ENCODE data around the gene SCN4B.

Gene SCN4B

DNA sequence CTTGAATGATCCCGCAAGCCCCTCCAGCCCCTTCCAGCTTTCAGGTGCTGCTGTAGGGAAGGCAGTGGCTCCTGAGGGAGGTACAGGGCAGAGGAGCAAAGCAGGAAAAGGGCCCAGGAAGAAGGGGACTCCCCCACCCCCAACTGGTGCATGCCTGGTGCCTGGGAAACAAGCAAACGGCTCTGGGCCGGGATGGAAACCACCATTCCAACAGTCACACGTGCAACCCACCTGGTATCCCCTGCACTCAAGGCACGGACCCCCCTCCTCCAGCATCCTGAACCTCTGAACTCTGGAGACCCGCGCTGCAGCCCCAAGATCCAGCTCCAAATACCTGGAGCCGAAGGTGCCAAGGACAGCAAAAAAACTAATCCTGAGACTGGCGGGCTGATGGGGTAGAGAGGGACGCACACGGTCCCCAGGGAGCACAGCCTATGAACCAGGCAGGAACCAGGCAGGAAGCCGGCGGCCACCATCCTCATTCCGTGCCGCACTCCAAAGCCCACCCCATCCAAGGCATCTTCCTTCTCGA, 537 bp downstream of the SCN4B start:
- DNase-seq (ENCODE audit: low spot score), result no peak

DNA sequence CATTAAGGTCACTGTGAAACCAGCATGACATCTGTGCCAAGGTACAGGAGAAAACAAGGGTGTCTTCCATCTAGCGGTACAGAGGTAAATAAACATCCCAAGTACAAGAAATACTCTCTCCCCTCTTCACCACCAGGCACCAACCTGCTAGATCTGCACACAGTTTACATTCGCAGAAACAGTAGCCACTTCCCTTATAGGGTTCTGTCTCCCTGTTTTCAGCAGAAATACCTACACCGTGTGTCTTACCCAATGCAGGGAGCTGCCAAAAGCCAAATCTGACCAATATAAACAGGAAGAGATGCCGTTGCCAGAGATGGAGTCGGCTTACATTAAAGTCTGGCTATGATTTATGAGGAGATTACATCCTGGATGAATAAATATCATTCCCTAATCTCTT, 1.2 kb downstream of the SCN4B start:
- peak; percentile 15 for DNase-seq (ENCODE audit: low spot score)

DNA sequence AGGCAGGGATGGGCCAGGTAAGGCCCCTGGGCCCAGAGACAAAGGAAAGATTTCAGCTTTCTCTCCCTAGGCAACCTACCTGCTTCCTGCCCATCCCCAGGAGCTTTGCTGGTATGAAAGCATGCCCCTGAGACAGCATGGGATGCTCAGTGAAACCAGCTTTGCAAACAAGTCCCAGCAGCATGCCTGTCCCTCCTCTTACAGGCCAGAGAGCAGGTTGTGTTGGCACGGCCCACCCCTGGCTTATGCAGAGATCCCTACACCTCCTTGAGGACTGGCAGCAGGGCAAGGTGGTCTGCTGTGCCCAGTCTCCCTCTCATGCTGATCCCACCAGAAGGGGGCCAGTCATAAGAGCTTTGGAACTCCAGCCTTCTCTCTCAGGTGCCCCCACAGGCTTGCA, 3.1 kb downstream of the SCN4B start:
- no peak for DNase-seq (ENCODE audit: low spot score)

DNA sequence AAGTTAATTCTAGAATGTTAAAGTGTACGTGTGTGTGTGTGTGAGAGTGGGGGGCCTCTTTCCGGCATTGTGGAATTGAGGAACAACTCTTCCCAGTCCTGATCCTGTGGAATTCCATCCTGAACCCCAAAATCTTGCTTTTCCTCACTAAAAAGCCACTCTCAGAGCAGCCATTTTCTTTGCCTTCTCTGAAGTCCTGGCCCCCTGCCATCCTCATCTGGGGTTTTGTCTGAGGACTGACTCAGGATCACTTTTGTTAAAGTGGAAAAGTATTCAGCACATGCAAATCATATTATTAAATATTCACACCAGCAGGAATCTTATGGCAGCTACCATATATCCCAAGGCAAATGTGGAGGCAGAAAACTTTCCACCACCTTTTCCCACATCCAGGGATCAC, 3.8 kb downstream of the SCN4B start:
- no peak for DNase-seq (ENCODE audit: low spot score)

DNA sequence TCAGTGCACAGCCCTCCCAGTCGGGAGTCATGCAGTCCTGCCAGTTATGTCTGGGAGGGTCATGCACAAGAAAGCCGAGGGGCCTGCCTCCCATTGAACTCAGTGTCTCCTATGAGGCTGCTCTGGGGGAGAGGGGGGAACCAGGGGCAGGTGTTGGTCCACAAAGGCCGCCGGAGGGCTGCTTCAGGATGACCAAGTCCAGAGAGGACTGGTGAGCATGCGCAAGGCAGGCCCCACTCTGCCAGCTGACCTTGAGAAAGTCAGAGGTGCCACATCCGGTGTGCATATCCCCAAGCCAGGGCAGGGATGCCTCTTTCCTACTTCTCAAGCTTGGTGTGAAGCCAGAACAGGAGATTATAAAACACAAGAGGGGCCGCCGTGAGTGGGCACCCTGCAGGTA, 4.4 kb downstream of the SCN4B start:
- DNase-seq (ENCODE audit: low spot score), result no peak

DNA sequence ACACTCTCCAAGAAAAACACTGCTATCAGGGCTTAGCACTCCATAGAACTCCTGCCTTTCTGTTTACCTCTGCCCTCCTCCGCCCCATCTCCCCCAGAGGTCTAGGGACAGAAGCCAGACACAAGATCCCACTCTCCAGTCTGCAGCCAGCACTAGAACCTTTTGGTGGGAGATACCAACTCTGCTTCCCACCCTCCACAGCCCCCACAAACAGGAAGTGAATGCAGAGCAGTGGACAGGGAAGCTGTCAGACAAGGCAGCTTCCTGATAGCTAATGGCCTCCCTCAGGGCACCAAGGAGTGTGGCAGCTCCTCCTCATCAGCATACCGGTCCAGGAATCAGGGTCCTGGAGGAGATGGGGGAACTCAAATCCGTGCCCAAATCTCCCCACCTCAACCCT, 5.1 kb downstream of the SCN4B start:
- DNase-seq (ENCODE audit: low spot score), result no peak

DNA sequence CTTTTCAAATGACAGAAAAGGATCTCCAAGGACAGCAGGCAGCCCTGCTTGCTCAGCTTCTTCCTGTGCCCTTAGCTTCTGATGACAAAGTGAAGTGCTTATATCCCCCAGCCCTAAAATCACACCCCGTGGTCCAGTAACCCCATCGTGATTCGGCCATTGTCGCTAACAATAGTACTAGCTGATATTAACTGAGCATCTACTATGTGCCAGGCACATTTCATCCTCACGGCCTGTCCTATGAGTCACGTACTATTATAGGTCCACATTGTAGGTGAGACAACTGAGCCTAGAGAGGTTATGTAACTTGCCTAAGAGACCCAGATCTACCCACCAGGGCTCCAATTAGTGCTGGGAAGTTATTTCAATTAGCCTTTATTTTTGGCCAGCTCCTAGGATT, 6.1 kb downstream of the SCN4B start:
- DNase-seq (ENCODE audit: low spot score), result no peak

DNA sequence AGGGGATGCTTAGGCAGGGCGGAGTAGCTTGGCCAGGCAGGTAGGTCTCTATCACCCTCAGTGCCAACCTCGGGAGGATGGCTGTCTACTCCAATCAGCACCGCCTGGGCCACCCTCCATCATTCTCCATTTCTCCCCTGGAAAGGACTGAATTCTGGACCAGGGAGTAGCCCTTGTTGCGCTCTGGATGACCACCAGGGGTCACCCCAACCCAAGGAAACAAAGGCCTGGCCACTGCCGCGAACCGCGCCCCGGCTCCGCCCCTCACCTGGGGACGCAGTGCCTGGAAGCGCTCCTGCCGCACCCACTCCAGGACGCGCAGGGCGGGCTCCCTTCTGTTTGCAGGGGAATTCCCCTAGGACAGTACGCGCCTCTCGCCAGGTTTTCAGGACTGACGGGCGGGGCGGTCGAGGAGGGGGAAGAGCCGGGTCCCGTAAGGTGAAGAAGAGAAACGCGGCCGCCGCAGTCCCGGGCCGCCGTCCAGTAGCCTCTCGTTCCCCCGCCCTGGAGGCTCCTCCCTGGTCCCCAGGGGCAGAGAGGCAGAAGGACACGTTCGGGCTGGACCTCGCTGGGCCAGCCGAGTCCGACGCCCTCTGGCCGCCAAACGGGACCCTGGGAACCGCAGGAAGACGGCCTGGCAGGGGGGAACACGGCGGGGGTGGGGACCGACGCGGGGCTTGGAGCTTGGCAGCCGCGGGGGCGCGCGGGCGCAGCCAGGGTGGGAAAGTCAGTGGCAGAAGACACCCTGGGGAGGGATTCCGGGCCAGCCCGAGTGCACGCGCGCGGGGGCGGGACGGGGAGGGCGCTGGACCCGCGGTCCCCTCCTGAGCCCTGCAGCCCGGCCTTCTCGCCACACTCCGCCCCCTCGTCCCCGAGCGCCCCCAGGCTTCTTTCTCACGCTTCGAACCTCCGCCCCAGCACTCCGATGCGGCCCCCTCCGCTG, 7.1 kb downstream of the SCN4B start:
- peak; percentile 77 for DNase-seq (ENCODE audit: low spot score)

DNA sequence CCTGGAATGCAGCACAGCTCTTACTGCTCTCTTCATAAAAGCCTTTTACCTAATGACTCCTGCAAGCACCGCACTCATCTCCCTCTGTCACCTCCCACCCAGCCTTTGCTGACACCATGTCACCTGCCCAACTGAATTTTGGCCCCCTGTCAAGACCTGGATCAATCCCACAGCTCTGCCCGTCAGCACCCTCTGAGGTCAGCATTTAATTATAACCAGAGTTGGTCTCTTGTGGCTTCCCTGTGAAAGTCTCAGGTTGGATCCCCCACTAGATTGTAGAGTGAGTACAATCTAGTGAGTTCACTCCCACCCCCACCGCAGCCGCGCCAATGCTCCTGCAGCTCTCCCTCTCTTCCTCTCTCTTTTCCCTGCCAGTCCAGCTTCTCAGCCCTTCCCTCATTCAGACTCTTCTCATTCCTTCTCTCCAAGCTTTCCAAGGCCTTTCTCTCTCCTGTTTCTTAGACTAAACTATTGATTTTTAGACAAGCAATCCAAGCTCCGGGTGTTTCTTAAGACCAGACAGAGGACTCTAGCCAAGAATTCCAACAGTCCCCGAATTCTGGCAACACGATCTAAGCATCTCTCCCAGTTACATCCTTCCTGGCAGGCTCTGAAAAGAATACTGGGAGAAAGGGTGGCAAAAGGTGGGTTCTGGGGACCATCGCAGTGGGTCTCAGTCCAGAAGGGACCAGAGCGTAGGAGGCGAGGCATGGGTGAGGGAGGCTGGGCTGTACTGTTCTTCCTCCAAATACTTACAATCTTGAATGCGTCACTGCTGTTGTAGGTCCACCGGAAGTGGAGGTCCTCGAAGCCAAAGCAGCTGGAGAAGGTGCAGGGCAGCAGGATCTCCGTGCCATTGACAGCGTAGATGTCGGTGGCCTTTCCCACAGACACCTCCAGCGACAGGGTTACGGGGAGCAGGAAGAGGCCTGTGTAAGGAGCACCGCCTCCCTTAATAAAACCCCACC, 8.0 kb downstream of the SCN4B start:
- no peak for DNase-seq (ENCODE audit: low spot score)

DNA sequence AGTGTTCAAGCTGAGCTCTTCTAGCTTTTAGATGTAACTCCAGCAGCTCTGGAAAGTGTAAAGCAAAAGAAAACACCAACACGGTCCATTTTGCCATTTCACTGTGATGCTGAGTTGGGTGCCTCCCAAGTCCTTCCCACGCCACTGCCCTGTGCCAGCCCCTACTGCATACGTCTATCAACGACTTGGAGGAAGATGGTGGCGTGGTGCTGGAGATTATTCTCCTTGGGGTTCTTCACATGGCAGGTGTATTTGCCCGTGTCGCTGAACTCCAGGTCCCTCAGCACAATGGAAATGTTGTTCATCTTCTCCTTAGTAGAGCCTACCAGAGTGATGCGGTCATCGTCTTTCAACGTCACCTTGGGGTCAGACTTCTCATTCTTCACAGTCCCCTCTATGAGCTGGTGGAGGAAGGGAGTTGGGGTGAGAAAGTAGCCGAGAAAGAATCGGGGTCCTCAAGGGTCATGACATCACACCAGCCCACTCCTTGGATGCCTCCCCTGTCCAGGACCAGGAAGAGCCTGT, 8.9 kb downstream of the SCN4B start:
- no peak for DNase-seq (ENCODE audit: low spot score)

DNA sequence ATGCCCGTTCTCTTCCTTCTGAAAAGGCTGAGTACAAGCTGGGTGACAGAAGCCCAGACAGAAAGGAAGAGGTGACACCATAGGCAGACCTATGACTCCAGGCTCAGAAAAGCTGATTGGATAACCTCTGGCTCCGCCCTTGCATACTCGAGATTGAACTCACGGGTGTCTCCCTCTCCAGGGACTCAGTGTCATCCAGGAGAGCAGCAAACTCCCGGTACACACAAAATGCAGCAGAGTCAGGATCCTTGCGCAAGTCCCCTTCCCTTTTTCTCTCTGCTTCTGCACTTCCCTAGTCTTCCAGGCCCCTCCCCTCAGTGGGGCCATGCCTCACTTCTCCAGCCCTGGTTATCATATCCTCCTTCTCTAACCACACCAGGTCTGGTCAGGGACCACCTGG, 9.8 kb downstream of the SCN4B start:
- DNase-seq (ENCODE audit: low spot score), result peak; percentile 26

DNA sequence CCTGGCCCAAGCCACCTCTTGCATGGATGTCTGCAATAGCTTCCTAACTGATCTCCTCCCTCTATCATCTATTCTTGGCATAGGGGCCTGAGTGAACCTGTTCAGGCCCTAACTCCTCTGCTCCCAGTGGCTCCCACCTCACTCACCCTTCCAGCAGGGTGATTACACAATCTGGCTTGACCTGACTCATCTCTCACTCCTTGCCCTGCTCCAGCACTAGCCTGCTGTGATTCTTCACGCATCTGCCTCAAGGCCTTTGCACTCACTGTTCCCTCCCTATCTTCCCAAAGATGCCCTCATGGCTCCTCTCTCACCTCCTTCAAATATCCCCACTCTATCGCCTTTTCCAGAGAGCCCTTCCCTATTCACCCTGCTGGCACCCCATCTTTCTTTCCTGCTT, 10.5 kb downstream of the SCN4B start:
- no peak for DNase-seq (ENCODE audit: low spot score)

DNA sequence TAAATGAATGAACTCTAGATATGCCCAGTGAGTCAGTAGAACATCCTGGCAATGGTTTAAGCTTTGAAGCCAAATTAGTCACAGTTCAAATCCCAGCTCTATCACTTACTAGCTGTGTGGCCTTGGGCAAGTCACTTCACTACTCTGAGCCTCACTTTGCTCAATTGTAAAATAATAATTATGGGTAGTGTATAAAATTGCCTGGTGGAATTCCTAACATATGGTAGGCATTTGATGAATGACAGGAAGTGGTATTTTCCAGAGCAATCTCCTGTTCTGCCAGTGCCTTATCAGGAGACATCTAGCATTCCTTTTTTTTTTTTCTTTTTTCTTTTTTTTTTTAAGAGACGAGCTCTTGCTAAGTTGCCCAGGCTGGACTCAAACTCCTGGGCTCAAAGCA, 13.0 kb downstream of the SCN4B start:
- DNase-seq (ENCODE audit: low spot score), result no peak

DNA sequence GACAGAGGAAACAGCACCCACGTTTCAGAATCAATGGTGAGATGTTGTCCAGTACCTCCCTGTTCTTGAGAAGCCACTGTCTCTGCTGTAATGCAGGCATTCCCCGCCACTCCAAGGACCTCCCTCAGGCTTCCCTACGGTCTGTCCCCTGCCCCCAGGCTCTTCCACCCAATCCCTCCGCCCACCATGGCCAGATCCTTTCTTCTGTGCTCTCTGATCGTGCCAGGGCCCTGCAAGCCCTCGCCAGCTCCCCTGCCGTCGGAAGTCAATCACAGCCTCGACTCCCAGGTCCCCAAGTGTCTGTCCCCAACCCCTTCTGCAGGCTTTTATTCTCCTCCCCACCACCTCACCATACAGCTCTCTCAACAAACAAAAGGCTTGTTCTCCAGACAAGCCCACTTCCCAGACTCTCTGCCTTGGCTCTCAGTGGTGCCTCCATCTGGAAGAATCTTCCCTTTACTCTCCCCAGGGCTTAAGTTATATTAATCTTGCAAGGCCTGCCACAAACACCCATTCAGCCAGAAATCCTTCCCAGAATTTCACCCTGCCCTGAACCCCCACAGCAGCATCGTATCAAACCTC, 13.7 kb downstream of the SCN4B start:
- DNase-seq (ENCODE audit: low spot score), result no peak

DNA sequence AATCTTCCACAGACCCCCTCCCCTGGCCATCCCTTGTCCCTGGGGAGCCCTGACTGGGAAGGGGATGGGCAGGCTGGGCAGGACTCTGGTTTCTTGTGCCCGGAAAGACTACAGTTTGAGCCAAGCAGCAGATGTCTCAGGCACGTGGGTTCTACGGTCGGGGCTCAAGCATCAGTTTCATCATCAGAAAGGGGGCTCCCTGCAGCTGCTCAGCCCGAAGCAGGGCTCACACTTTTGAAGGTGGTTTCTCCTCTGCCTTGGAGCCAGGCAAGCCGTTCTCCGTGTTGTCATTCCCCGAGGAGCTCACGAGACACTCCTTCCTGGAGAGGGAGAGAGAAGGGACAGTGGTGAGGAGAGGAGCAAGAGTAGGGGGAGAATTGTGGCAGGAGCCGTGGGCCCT, 15.8 kb downstream of the SCN4B start:
- no peak for DNase-seq (ENCODE audit: low spot score)

DNA sequence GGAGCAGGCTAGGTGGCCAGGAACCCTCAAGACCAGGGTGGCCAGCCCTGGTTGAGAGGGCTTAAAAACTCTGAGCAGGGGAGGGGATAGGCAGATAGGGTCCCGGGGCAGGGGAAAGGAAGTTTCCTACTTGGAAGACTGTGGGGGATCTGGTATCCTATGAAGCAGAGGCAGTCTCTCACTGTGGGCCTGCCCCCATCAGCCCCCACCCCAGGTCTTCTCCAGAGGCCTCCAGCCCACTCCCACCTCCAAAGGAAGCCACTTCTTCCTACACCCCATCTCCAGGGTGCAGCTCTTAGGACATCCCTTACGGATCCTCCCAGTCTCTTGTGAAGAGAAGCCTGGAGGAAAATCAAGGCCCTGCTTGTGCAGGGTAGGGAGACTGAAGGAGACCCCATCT, 16.3 kb downstream of the SCN4B start:
- DNase-seq (ENCODE audit: low spot score), result no peak

DNA sequence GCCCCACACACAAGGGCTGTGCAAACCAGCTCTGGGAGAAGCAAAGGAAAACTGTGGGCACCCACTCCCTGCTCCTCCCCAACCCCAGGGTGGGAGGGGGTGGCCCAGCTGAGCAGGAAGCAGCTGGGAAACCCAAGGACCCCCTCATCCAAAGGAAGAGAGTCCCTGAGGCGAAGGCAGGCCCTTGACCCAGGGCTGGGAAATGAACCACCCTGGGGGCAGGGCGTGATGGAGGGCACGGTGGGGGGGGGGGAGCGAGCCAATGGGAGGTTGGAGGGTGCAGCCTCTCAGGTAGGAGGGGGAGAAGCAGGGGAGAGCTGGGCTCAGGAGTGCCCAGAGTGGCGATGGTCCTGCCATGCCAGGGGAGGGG, 16.8 kb downstream of the SCN4B start:
- DNase-seq (ENCODE audit: low spot score), result no peak

DNA sequence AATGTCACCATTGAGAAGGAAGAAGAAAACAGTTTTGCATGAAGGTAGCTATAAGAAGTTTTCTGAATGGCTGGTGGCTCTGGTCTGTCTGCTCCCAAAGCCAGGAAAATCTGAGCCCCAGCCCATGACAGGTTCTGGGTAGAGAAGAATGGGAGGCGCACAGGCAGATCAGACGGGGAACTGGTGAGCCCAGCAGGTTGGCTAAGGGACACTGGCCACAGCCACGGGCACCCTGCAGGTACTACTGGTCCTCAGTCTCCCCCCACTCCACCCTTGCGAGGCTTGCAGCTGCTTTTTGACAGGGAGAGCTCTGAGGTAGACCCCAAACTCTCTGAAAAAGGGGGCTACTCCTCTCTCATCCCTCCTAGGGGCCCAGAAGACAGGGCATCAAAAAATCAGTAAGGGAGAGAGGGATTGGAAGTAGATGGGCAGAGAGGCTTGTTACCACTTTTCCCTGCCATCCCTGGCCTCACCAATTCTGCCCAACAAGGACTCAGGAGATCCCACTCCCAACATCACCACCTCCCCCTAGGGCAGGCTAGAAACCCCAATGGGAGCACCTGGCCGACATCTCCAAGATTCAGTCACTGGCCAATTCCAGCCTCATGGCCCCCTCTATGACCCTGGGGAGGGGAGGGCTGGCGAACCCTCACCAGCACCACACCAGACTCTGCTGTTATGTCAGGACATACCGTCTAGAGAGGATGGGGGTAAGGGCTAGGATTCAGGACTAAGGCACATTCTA, 17.4 kb downstream of the SCN4B start:
- DNase-seq (ENCODE audit: low spot score), result no peak

DNA sequence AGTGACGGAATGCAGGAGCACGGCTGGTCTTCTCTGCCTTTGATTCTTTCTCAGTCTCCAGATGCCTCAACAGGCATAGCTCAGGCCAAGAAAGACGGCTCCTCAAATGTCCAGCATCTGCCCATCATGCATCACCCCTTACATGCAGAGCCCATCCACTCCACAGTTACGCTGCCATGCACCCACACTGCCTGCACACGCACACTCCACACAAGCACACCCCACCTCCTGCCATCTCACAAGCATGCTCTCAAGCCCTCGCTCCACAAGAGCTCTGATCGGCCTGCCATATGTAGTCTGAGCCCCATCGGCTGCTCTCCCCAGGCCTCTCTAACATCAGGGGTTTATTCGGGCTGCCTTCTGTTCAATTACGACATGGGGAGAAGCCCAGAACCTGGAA, 18.8 kb downstream of the SCN4B start:
- no peak for DNase-seq (ENCODE audit: low spot score)

DNA sequence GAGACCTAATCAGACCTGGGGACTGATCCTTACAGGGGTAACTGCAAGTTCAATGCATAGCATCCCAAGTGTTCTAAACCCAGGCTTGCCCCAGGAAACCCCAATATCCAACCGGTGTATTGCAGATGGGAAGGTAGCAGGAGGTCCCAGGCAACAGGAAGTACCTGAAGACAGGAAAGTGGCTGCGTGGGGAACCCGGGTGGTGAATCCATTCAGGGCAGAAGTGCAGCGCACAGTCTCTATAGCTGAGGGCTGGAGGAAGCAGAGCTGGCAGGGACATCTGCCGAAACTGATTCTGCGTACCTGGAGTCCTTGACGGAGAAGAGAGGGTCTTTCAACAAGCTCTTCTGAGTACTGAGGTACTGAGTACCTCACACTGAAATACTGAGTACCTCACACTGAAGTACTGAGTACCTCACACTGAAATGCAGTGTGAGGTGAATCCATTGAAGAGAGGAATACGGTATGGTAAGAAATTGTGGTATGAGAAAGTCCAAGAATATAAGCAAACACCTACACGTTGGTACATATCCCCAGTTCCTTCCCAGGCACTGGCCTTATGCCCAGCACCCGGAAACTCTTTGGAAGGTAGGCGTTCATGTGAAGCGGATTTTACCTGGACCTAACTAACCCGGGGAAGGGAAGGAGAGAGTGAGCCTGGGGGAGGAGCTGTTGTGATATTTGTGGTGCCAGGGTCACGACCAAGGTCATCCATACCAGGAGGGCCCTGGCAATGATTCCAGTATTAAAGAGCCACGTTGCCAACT, 20.1 kb downstream of the SCN4B start:
- no peak for DNase-seq (ENCODE audit: low spot score)
